Endothelial cell of umbilical vein (primary cell): ENCODE data around the gene VIM. TPM values are rescaled to one million over a fixed set of nuclear protein-coding genes. Genes with fewer than 3 reads are reported as not detected.

Source experiments
- BruUV-seq: library from RNA; stranded (reverse); fragments of 400-500 nt; replicated peaks from 2 replicates; lab custom pipeline; 2021; lab: Mats Ljungman, UMichigan
- CTCF ChIA-PET: fragments of 300-600, 350-600 bp; sonication (Branson Sonifier 250); formaldehyde crosslinking; loops from one replicate; lab custom pipeline; 2021; ENCODE audit warnings: antibody characterized with exemption, inconsistent platforms; lab: Charles Lee
- POLR2A ChIA-PET: fragments of 300-600, 350-600 bp; sonication (Branson Sonifier 250); formaldehyde crosslinking; loops from one replicate; lab custom pipeline; 2021; ENCODE audit warnings: antibody characterized with exemption, inconsistent platforms; lab: Charles Lee
- DNase-seq: peaks from one replicate; pipeline ENCODE4 v3.0.0-alpha.2; 2011; ENCODE audit warnings: low read depth, low spot score
- FAIRE-seq: peaks from 2 replicates; lab custom pipeline; 2011; peaks lifted over from hg19 to GRCh38; lab: Jason Lieb, UNC
- H2AFZ ChIP-seq: 2 replicates; pipeline ENCODE4 v1.6.0; 2012; ENCODE audit warnings: low read depth, low read length, control low read depth, inconsistent platforms
- H3K27ac ChIP-seq: 2 replicates; pipeline ENCODE4 v1.5.1; 2011; ENCODE audit warnings: low read depth, mild to moderate bottlenecking, control low read depth, low read length, moderate library complexity; ENCODE audit not compliant: insufficient read depth
- H3K27me3 ChIP-seq, 2 experiments: 2 replicates each; pipeline versions ENCODE4 v1.6.0 to v1.6.1; 2011; ENCODE audit warnings: low read length in 2 of 2, mixed read lengths in 1 of 2; ENCODE audit not compliant: control insufficient read depth in 2 of 2, insufficient read depth in 2 of 2
- H3K36me3 ChIP-seq, 2 experiments: 2 replicates in 1 of 2; 3 replicates in 1 of 2; pipeline ENCODE4 v1.5.1; 2011; ENCODE audit warnings: low read length in 2 of 2, mild to moderate bottlenecking in 1 of 2, moderate library complexity in 1 of 2; ENCODE audit not compliant: control insufficient read depth in 2 of 2, insufficient read depth in 2 of 2; ENCODE audit errors: extremely low read depth in 1 of 2
- H3K4me1 ChIP-seq: 3 replicates; pipeline ENCODE4 v1.5.1; 2011; ENCODE audit warnings: mild to moderate bottlenecking, low read length; ENCODE audit not compliant: control insufficient read depth, insufficient read depth; ENCODE audit errors: extremely low read depth
- H3K4me2 ChIP-seq: 2 replicates; pipeline ENCODE4 v1.6.1; 2011; ENCODE audit warnings: low read length, control low read depth, mixed read lengths; ENCODE audit not compliant: insufficient read depth
- H3K4me3 ChIP-seq, 3 experiments: fragments of 200-600 bp in 1 of 3; sonication (generic), shearing (Covaris generic) in 1 of 3; replicated peaks in 1 of 3; 2 replicates each; pipeline ENCODE4 v1.5.1; 2011 to 2016; ENCODE audit warnings: control low read depth in 3 of 3, low read length in 3 of 3, mild to moderate bottlenecking in 2 of 3, inconsistent platforms in 1 of 3, low read depth in 1 of 3, moderate library complexity in 1 of 3; ENCODE audit not compliant: insufficient read depth in 1 of 3
- H3K79me2 ChIP-seq: 2 replicates; pipeline ENCODE4 v1.6.0; 2012; ENCODE audit warnings: low read length, inconsistent platforms; ENCODE audit not compliant: control insufficient read depth, insufficient read depth
- H3K9ac ChIP-seq: replicated peaks from 2 replicates; pipeline ENCODE3; 2011; ENCODE audit warnings: low read length, control low read depth; ENCODE audit not compliant: insufficient read depth; ENCODE audit errors: extremely low read depth
- H3K9me1 ChIP-seq: replicated peaks from 3 replicates; pipeline ENCODE4 v1.6.0; 2011; ENCODE audit warnings: mild to moderate bottlenecking, low read length; ENCODE audit not compliant: control insufficient read depth, insufficient read depth; ENCODE audit errors: extremely low read depth
- H3K9me3 ChIP-seq: replicated peaks from 2 replicates; pipeline ENCODE4 v1.5.1; 2012; ENCODE audit warnings: low read length, inconsistent platforms; ENCODE audit not compliant: control insufficient read depth, insufficient read depth
- H4K20me1 ChIP-seq: replicated peaks from 2 replicates; pipeline ENCODE3; 2011; ENCODE audit warnings: mild to moderate bottlenecking, low read length; ENCODE audit not compliant: control insufficient read depth, insufficient read depth; ENCODE audit errors: extremely low read depth
- EZH2 ChIP-seq: IDR thresholded peaks from 2 replicates; pipeline ENCODE4 v1.6.1; 2012; ENCODE audit warnings: borderline replicate concordance, low read depth, mild to moderate bottlenecking, moderate library complexity, low read length, inconsistent platforms; ENCODE audit not compliant: severe bottlenecking
- FOS ChIP-seq: IDR thresholded peaks from 2 replicates; pipeline ENCODE4 v1.6.1; 2011; ENCODE audit warnings: mild to moderate bottlenecking, low read length, moderate library complexity, borderline replicate concordance; ENCODE audit not compliant: insufficient read depth
- GATA2 ChIP-seq: IDR thresholded peaks from 2 replicates; pipeline ENCODE4 v1.7.0; 2011; ENCODE audit warnings: low read depth, mild to moderate bottlenecking, moderate library complexity, mixed read lengths, low read length; ENCODE audit not compliant: insufficient read length, insufficient read depth
- JUN ChIP-seq: IDR thresholded peaks from 2 replicates; pipeline ENCODE4 v1.6.1; 2011; ENCODE audit warnings: borderline replicate concordance, low read depth; ENCODE audit not compliant: insufficient read length, insufficient read depth
- MYC ChIP-seq: IDR thresholded peaks from one replicate; pipeline ENCODE4 v1.6.1; 2011; ENCODE audit warnings: mild to moderate bottlenecking, low read depth, low read length
- POLR2A ChIP-seq: IDR thresholded peaks from 2 replicates; pipeline ENCODE4 v1.6.1; 2012; ENCODE audit warnings: low read depth, mild to moderate bottlenecking, control low read depth, low read length
- POLR2AphosphoS5 ChIP-seq: IDR thresholded peaks from 2 replicates; pipeline ENCODE4 v1.6.1; 2012; ENCODE audit warnings: low read depth, mild to moderate bottlenecking, control low read depth, low read length, moderate library complexity; ENCODE audit not compliant: insufficient read depth
- dilution Hi-C: fragments of 300-500 bp; cut with MboI; formaldehyde crosslinking; loops from one replicate; pipeline ENCODE4 v1.15.0; 2019; ENCODE audit warnings: low sequenced_read_pairs; ENCODE audit not compliant: extremely low pct_ligation_motif_present
- intact Hi-C: fragments of 100-400 bp; cut with micrococcal nuclease; formaldehyde crosslinking; loops from one replicate; pipeline ENCODE4 v1.10.0; 2022
- polyA plus RNA-seq, 4 experiments: library from polyadenylated mRNA; depleted of rRNA in 3 of 4; stranded (reverse) in 3 of 4; unstranded in 1 of 4; fragments of >200 nt; gene quantifications; 2 replicates each; pipeline versions ENCODE4 v1.2.1 to v1.2.3, GENCODE V29; 2011 to 2012; ENCODE audit warnings: missing spikeins in 1 of 4
- total RNA-seq: library from RNA; stranded (reverse); gene quantifications from 2 replicates; pipeline ENCODE4 v1.2.3, GENCODE V29; 2021
- TF ChIP-seq, protein P1 (sequence below): IDR thresholded peaks from 2 replicates; pipeline ENCODE4 v1.6.1; 2011; ENCODE audit not compliant: insufficient read depth, insufficient read length
- TF ChIP-seq, protein P2 (sequence below), 2 donors: IDR thresholded peaks; 1 replicate in 1 of 2; 2 replicates in 1 of 2; pipeline ENCODE4 v1.5.1; 2011; ENCODE audit warnings: low read length in 2 of 2, mild to moderate bottlenecking in 2 of 2, moderate library complexity in 2 of 2, control low read depth in 1 of 2, inconsistent platforms in 1 of 2, low read depth in 1 of 2; ENCODE audit not compliant: insufficient read depth in 1 of 2; ENCODE audit errors: extremely low read depth in 1 of 2

Gene VIM
- total and polyA plus RNA-seq, 2 donors (not counting 3 experiments of a cell fraction or from before 2014, with no cell fraction given): 5,699 to 5,781 TPM

DNA sequence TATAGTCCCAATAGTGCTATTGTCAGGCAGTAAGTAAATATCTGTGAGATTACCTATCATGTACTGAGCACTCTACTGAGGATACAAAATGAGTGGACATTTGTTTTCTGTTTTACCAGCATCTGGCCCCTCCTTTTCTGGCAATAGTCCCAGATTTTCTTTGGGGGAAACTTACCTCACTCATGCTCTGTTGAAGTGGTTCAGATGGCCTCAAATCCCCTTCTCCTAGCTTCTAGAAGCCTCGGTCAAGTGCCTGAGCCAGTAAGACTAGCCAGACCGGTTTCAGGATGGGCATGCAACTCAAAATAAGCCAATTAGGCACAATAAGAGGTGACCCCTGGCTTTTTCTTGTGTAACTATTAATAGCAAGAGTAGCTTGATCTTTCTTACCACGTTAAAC lies 46.3 kb upstream of the VIM start:
- CTCF ChIA-PET: interaction anchor here (1.4 to 1.5 kb wide), 3 partner anchors 10 to 132 kb away, joined by 3 to 5 read pairs (median 4); partner anchors contain the start of gene TRDMT1

DNA sequence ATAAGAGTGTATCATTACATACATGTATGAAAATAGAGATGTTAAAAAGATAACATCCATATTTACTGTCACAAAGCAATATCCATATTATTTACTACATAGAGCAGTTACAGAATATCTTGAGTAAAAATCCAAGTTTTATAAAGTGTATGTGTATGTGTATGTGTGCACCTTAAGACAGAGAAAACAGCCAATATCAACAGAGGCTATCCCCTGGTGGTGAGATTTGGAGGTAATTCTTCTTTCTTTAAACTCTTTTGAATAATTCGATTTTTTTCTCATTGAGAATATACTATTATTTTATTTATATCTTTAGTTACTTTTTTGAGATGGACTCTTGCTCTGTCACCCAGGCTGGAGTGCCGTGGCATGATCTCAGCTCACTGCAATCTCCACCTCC lies 44.9 kb upstream of the VIM start:
- Histone ChIP-seq H4K20me1 (no peaks in the 10 kb centered on the region), H3K9me1 (no peaks in the 10 kb centered on the region), H3K36me3 (no peaks in the 10 kb centered on the region), H3K79me2 (no peaks in the 10 kb centered on the region), H3K4me2 (no peak overlapping the region), H3K9me3 (no peaks in the 10 kb centered on the region), H3K27me3 (no peaks in the 10 kb centered on the region), H3K27ac (no peak overlapping the region), H3K4me3 (no peak overlapping the region), H2AFZ (no peak overlapping the region), H3K9ac (no peak overlapping the region), H3K4me1 (no peaks in the 10 kb centered on the region)
- ChIA-PET POLR2A (no interaction called here), CTCF (interaction anchor here (1.2 to 1.5 kb wide), 2 partner anchors 14 to 134 kb away, joined by 3 to 4 read pairs; no protein-coding TSS in a partner anchor)
- dilution Hi-C loops: no loop called here
- TF ChIP-seq POLR2A: no peak
- TF ChIP-seq MYC: no peak
- TF ChIP-seq, protein P1, sequence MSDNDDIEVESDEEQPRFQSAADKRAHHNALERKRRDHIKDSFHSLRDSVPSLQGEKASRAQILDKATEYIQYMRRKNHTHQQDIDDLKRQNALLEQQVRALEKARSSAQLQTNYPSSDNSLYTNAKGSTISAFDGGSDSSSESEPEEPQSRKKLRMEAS: no peak
- TF ChIP-seq, protein P2, sequence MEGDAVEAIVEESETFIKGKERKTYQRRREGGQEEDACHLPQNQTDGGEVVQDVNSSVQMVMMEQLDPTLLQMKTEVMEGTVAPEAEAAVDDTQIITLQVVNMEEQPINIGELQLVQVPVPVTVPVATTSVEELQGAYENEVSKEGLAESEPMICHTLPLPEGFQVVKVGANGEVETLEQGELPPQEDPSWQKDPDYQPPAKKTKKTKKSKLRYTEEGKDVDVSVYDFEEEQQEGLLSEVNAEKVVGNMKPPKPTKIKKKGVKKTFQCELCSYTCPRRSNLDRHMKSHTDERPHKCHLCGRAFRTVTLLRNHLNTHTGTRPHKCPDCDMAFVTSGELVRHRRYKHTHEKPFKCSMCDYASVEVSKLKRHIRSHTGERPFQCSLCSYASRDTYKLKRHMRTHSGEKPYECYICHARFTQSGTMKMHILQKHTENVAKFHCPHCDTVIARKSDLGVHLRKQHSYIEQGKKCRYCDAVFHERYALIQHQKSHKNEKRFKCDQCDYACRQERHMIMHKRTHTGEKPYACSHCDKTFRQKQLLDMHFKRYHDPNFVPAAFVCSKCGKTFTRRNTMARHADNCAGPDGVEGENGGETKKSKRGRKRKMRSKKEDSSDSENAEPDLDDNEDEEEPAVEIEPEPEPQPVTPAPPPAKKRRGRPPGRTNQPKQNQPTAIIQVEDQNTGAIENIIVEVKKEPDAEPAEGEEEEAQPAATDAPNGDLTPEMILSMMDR (IDR thresholded peaks at IDR 0.05; ENCODE audit: extremely low read depth in 1 of 2, insufficient read depth in 1 of 2, low read depth in 1 of 2, low read length in 2 of 2): no peak
- no peak for TF ChIP-seq JUN
- TF ChIP-seq EZH2: no peak
- TF ChIP-seq POLR2AphosphoS5: no peak
- no peak for TF ChIP-seq FOS
- TF ChIP-seq GATA2: no peak
- DNase-seq (no peak), FAIRE-seq (no peak)
- intact Hi-C loops: no loop called here
- no TSS peak for BruUV-seq

More for the DNA sequence above, 46.3 kb upstream of the VIM start:
- DNase-seq (peak; percentile 43), FAIRE-seq (no peak)
- H3K4me1 ChIP-seq: no peaks in the 10 kb centered on the region
- POLR2A ChIA-PET: no interaction called here
- H3K36me3 ChIP-seq: no peaks in the 10 kb centered on the region
- dilution Hi-C loops (no loop called here), intact Hi-C loops (no loop called here)
- TF ChIP-seq, protein P1: no peak
- no peak overlapping the region for H3K4me2 ChIP-seq
- no peak overlapping the region for H3K4me3 ChIP-seq
- no peaks in the 10 kb centered on the region for H3K27me3 ChIP-seq
- H3K79me2 ChIP-seq: no peaks in the 10 kb centered on the region
- H4K20me1 ChIP-seq: no peaks in the 10 kb centered on the region
- no peaks in the 10 kb centered on the region for H3K9me3 ChIP-seq
- no peak overlapping the region for H3K27ac ChIP-seq
- H3K9ac ChIP-seq: no peak overlapping the region
- no TSS peak for BruUV-seq
- H2AFZ ChIP-seq: no peak overlapping the region
- H3K9me1 ChIP-seq: no peaks in the 10 kb centered on the region
